ENCODE data around the gene CREB3. TPM values are rescaled to one million over a fixed set of nuclear protein-coding genes. Genes with fewer than 3 reads are reported as not detected.

The CREB3 gene
- total and polyA plus RNA-seq, 2 donors from 2014 or later, result 40.5 to 52.0 TPM

DNA sequence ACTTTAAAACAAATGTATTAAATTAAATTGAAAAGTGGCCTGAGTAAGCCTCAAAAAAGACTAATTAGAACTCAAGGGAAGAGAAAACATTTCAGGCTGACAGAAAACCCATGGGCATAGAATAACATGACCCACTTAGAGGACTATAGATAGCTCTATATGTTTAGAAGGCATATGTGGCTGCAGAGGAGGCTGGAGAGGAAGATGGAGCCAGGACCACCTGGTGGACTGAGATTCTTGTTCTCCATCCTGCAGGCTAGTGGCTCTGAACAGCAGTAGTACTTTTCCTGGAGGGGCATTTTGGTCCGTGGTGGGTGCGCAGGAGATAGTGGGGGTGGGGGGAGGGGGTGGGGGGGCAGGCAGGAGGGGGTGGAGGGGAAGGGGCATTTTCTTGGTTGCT, 48.6 kb downstream of the CREB3 start:
- H3K9ac ChIP-seq (ENCODE audit: low read length in 3 of 3), result no peak overlapping the region
- intact Hi-C loops (cut with DNase I), result no loop called here
- no peaks in the 10 kb centered on the region for H3K36me3 ChIP-seq (ENCODE audit: control insufficient read depth in 2 of 3, insufficient read depth in 3 of 3, low read length in 3 of 3)
- no peaks in the 10 kb centered on the region for H3K27me3 ChIP-seq (ENCODE audit: control insufficient read depth, insufficient read depth, low read length)
- no peak for DNase-seq
- TF ChIP-seq, protein P1, sequence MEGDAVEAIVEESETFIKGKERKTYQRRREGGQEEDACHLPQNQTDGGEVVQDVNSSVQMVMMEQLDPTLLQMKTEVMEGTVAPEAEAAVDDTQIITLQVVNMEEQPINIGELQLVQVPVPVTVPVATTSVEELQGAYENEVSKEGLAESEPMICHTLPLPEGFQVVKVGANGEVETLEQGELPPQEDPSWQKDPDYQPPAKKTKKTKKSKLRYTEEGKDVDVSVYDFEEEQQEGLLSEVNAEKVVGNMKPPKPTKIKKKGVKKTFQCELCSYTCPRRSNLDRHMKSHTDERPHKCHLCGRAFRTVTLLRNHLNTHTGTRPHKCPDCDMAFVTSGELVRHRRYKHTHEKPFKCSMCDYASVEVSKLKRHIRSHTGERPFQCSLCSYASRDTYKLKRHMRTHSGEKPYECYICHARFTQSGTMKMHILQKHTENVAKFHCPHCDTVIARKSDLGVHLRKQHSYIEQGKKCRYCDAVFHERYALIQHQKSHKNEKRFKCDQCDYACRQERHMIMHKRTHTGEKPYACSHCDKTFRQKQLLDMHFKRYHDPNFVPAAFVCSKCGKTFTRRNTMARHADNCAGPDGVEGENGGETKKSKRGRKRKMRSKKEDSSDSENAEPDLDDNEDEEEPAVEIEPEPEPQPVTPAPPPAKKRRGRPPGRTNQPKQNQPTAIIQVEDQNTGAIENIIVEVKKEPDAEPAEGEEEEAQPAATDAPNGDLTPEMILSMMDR (IDR thresholded peaks at IDR 0.05; ENCODE audit: borderline replicate concordance, extremely low read depth, insufficient read depth), result no peak
- no peak overlapping the region for H3K4me3 ChIP-seq (ENCODE audit: low read length in 3 of 3)
- no peaks in the 10 kb centered on the region for H3K9me3 ChIP-seq (ENCODE audit: control insufficient read depth in 2 of 3, insufficient read depth in 1 of 3, low read length in 3 of 3)
- no peak overlapping the region for H3K27ac ChIP-seq (ENCODE audit: low read depth in 2 of 2, low read length in 2 of 2)
- no peaks in the 10 kb centered on the region for H3K4me1 ChIP-seq (ENCODE audit: control insufficient read depth in 2 of 3, insufficient read depth in 2 of 3, low read depth in 1 of 3, low read length in 3 of 3)
- FAIRE-seq, result no peak

DNA sequence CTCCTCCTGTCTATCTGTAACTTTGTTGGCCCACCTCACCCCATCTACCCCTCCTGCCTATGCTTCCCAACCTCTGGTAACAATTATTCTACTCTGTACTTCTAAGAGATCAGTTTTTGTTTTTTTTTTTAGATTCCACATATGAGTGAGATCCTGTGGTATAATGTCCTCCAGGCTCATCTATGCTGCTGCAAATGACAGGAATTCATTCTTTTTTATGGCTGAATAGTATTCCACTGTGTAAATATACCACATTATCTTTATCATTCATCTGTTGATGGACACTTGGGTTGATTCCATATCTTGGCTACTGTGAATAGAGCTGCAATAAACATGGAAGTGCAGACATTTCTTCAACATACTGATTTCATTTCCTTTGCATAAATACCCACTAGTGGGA, 51.0 kb downstream of the CREB3 start:
- no peaks in the 10 kb centered on the region for H3K9me3 ChIP-seq (ENCODE audit: control insufficient read depth in 2 of 3, insufficient read depth in 1 of 3, low read length in 3 of 3)
- no peak for FAIRE-seq
- no peak for DNase-seq

More for the DNA sequence above, 51.0 kb downstream of the CREB3 start:
- intact Hi-C loops (cut with DNase I), result no loop called here
- TF ChIP-seq, protein P1 (IDR thresholded peaks at IDR 0.05; ENCODE audit: borderline replicate concordance, extremely low read depth, insufficient read depth), result no peak
- Histone ChIP-seq H3K27me3 (ENCODE audit: control insufficient read depth, insufficient read depth, low read length) (no peaks in the 10 kb centered on the region), H3K36me3 (ENCODE audit: control insufficient read depth in 2 of 3, insufficient read depth in 3 of 3, low read length in 3 of 3) (no peaks in the 10 kb centered on the region), H3K4me1 (ENCODE audit: control insufficient read depth in 2 of 3, insufficient read depth in 2 of 3, low read depth in 1 of 3, low read length in 3 of 3) (no peaks in the 10 kb centered on the region), H3K4me3 (ENCODE audit: low read length in 3 of 3) (no peak overlapping the region), H3K9ac (ENCODE audit: low read length in 3 of 3) (no peak overlapping the region), H3K27ac (ENCODE audit: low read depth in 2 of 2, low read length in 2 of 2) (no peak overlapping the region)

Small RNAs within 50 kb of the gene (microRNA-seq; reads per million reads assigned to microRNA genes)
- not detected for gene MIR6852
- gene MIR6853, result not detected

Other genes starting within 250 kb of the CREB3 start
- gene RUSC2, start 242.6 kb upstream of the CREB3 start, total RNA-seq, result 27.3 TPM
- 13.4 TPM for gene RUSC2, start 242.6 kb upstream of the CREB3 start, polyA plus RNA-seq (ENCODE audit: insufficient read depth, low read depth, low replicate concordance)
- 35.8 TPM for gene TESK1, start 127.4 kb upstream of the CREB3 start, total RNA-seq
- 34.6 TPM for gene TESK1, start 127.4 kb upstream of the CREB3 start, polyA plus RNA-seq (ENCODE audit: insufficient read depth, low read depth, low replicate concordance)
- 7.1 TPM for gene CD72, start 114.3 kb upstream of the CREB3 start, total RNA-seq
- 2.3 TPM for gene CD72, start 114.3 kb upstream of the CREB3 start, polyA plus RNA-seq (ENCODE audit: insufficient read depth, low read depth, low replicate concordance)
- 3.1 TPM for gene SIT1, start 81.7 kb upstream of the CREB3 start, total RNA-seq
- 0.32 TPM for gene SIT1, start 81.7 kb upstream of the CREB3 start, polyA plus RNA-seq (ENCODE audit: insufficient read depth, low read depth, low replicate concordance)
- gene RMRP, start 74.6 kb upstream of the CREB3 start, total RNA-seq, result 36,256 TPM
- not detected for gene RMRP, start 74.6 kb upstream of the CREB3 start, polyA plus RNA-seq (ENCODE audit: insufficient read depth, low read depth, low replicate concordance)
- gene CCDC107, start 74.4 kb upstream of the CREB3 start, total RNA-seq, result 26.8 TPM
- gene CCDC107, start 74.4 kb upstream of the CREB3 start, polyA plus RNA-seq (ENCODE audit: insufficient read depth, low read depth, low replicate concordance), result 52.3 TPM
- gene ARHGEF39, start 67.5 kb upstream of the CREB3 start, total RNA-seq, result 0.72 TPM
- 0.17 TPM for gene ARHGEF39, start 67.5 kb upstream of the CREB3 start, polyA plus RNA-seq (ENCODE audit: insufficient read depth, low read depth, low replicate concordance)
- 0.85 TPM for gene CA9, start 58.7 kb upstream of the CREB3 start, total RNA-seq
- 0.67 TPM for gene CA9, start 58.7 kb upstream of the CREB3 start, polyA plus RNA-seq (ENCODE audit: insufficient read depth, low read depth, low replicate concordance)
- gene TPM2, start 42.7 kb upstream of the CREB3 start, total RNA-seq, result 218 TPM
- 287 TPM for gene TPM2, start 42.7 kb upstream of the CREB3 start, polyA plus RNA-seq (ENCODE audit: insufficient read depth, low read depth, low replicate concordance)
- gene TLN1, start 471 bp upstream of the CREB3 start, total RNA-seq, result 376 TPM
- gene TLN1, start 471 bp upstream of the CREB3 start, polyA plus RNA-seq (ENCODE audit: insufficient read depth, low read depth, low replicate concordance), result 71.7 TPM
- gene GBA2, start 16.6 kb downstream of the CREB3 start, total RNA-seq, result 93.2 TPM
- gene GBA2, start 16.6 kb downstream of the CREB3 start, polyA plus RNA-seq (ENCODE audit: insufficient read depth, low read depth, low replicate concordance), result 83.2 TPM
- 39.2 TPM for gene RGP1, start 16.6 kb downstream of the CREB3 start, total RNA-seq
- 11.0 TPM for gene RGP1, start 16.6 kb downstream of the CREB3 start, polyA plus RNA-seq (ENCODE audit: insufficient read depth, low read depth, low replicate concordance)
- gene MSMP, start 21.6 kb downstream of the CREB3 start, total RNA-seq, result 0.47 TPM
- gene MSMP, start 21.6 kb downstream of the CREB3 start, polyA plus RNA-seq (ENCODE audit: insufficient read depth, low read depth, low replicate concordance), result not detected
- 17.0 TPM for gene NPR2, start 58.9 kb downstream of the CREB3 start, total RNA-seq
- gene NPR2, start 58.9 kb downstream of the CREB3 start, polyA plus RNA-seq (ENCODE audit: insufficient read depth, low read depth, low replicate concordance), result 11.4 TPM
- gene SPAG8, start 79.6 kb downstream of the CREB3 start, total RNA-seq, result 6.1 TPM
- gene SPAG8, start 79.6 kb downstream of the CREB3 start, polyA plus RNA-seq (ENCODE audit: insufficient read depth, low read depth, low replicate concordance), result 2.4 TPM
- 55.1 TPM for gene HINT2, start 82.4 kb downstream of the CREB3 start, total RNA-seq
- 307 TPM for gene HINT2, start 82.4 kb downstream of the CREB3 start, polyA plus RNA-seq (ENCODE audit: insufficient read depth, low read depth, low replicate concordance)
- gene FAM221B, start 96.1 kb downstream of the CREB3 start, total RNA-seq, result not detected
- not detected for gene FAM221B, start 96.1 kb downstream of the CREB3 start, polyA plus RNA-seq (ENCODE audit: insufficient read depth, low read depth, low replicate concordance)
- gene TMEM8B, start 96.6 kb downstream of the CREB3 start, total RNA-seq, result 18.3 TPM
- 17.6 TPM for gene TMEM8B, start 96.6 kb downstream of the CREB3 start, polyA plus RNA-seq (ENCODE audit: insufficient read depth, low read depth, low replicate concordance)
- not detected for gene OR13J1, start 137.7 kb downstream of the CREB3 start, total RNA-seq
- gene OR13J1, start 137.7 kb downstream of the CREB3 start, polyA plus RNA-seq (ENCODE audit: insufficient read depth, low read depth, low replicate concordance), result not detected
- gene HRCT1, start 173.5 kb downstream of the CREB3 start, total RNA-seq, result 51.2 TPM
- 13.3 TPM for gene HRCT1, start 173.5 kb downstream of the CREB3 start, polyA plus RNA-seq (ENCODE audit: insufficient read depth, low read depth, low replicate concordance)
- 5.3 TPM for gene SPAAR, start 176.8 kb downstream of the CREB3 start, total RNA-seq
- gene SPAAR, start 176.8 kb downstream of the CREB3 start, polyA plus RNA-seq (ENCODE audit: insufficient read depth, low read depth, low replicate concordance), result 3.2 TPM
- not detected for gene OR2S2, start 225.5 kb downstream of the CREB3 start, total RNA-seq
- gene OR2S2, start 225.5 kb downstream of the CREB3 start, polyA plus RNA-seq (ENCODE audit: insufficient read depth, low read depth, low replicate concordance), result not detected